BJ (cell line): ENCODE results near the gene ZNF579. TPM values are rescaled to one million over a fixed set of nuclear protein-coding genes. Genes with fewer than 3 reads are reported as not detected.

Source experiments
- CTCF ChIA-PET: fragments of 350-600 bp; formaldehyde crosslinking; extraction: SDS; loops from one replicate; lab custom pipeline; 2021; ENCODE audit warnings: antibody characterized with exemption, inconsistent platforms; lab: Yijun Ruan, JAX
- POLR2A ChIA-PET: fragments of 300-600 bp; sonication (Branson Sonifier 250); formaldehyde crosslinking; extraction: SDS; loops from one replicate; lab custom pipeline; 2021; ENCODE audit warnings: antibody characterized with exemption; lab: Charles Lee
- DNase-seq: peaks from one replicate; pipeline ENCODE4 v3.0.0-alpha.2; 2011; ENCODE audit warnings: low read depth
- H3K27me3 ChIP-seq: 2 replicates; pipeline ENCODE4 v1.6.0; 2011; ENCODE audit warnings: low read length; ENCODE audit not compliant: control insufficient read depth, insufficient read depth
- H3K36me3 ChIP-seq: 2 replicates; pipeline ENCODE4 v1.5.1; 2011; ENCODE audit warnings: low read length; ENCODE audit not compliant: control insufficient read depth, insufficient read depth
- H3K4me3 ChIP-seq: 2 replicates; pipeline ENCODE4 v1.5.1; 2011; ENCODE audit warnings: low read depth, mild to moderate bottlenecking, control low read depth, low read length
- CTCF ChIP-seq: IDR thresholded peaks from 2 replicates; pipeline ENCODE4 v1.5.1; 2011; ENCODE audit warnings: low read depth, mild to moderate bottlenecking, control low read depth, inconsistent platforms, low read length, moderate library complexity; ENCODE audit not compliant: insufficient read depth
- polyA plus RNA-seq: library from polyadenylated mRNA; depleted of rRNA; stranded (reverse); fragments of >200 nt; gene quantifications from 2 replicates; pipeline ENCODE4 v1.2.3, GENCODE V29; 2011

Gene ZNF579
- polyA plus RNA-seq, 1 experiment = 2.6 TPM

GRCh38 chr19:55605637-55606470, 25.2 kb upstream of the ZNF579 start, which contains the start of gene ZNF865:
Gene ZNF865, plus strand, starts transcription at chr19:55605647. Its CDS starts 7,972 bp downstream, at chr19:55613619.
- Histone ChIP-seq H3K4me3 (peak within 1 kb of the TSS; percentile 90), H3K27me3 (no peaks in the 10 kb centered on the region), H3K36me3 (peaks cover 6% of the 10 kb centered on the region; the same call in 1 of the 2 replicates)
- CTCF ChIA-PET = interaction anchor here (0.6 to 2.4 kb wide), 28 partner anchors 13 to 1467 kb away, joined by 3 to 40 read pairs (median 4); partner anchors contain the start of genes ZNF579 and ZNF784
- DNase-seq = no peak
- POLR2A ChIA-PET = no interaction called here
- peak; percentile 88 for TF ChIP-seq CTCF

GRCh38 chr19:55605207-55605636, 24.6 kb upstream of the ZNF579 start:
- H3K4me3 ChIP-seq = peak overlapping the region; percentile 90
- CTCF ChIA-PET = interaction anchor here (0.9 to 2.4 kb wide), 19 partner anchors 14 to 464 kb away, joined by 3 to 40 read pairs (median 8); partner anchors contain the start of gene ZNF784
- no peak for TF ChIP-seq CTCF
- H3K36me3 ChIP-seq = peaks cover 4% of the 10 kb centered on the region; the same call in 1 of the 2 replicates
- POLR2A ChIA-PET = no interaction called here
- no peaks in the 10 kb centered on the region for H3K27me3 ChIP-seq
- DNase-seq = peak; percentile 83

GRCh38 chr19:55603581-55604292, 23.1 kb upstream of the ZNF579 start:
- H3K27me3 ChIP-seq = no peaks in the 10 kb centered on the region
- CTCF ChIA-PET = interaction anchor here (1.1 to 1.4 kb wide), 2 partner anchors 87 to 99 kb away, joined by 4 to 8 read pairs; no protein-coding TSS in a partner anchor
- DNase-seq = no peak
- H3K4me3 ChIP-seq = no peak overlapping the region
- POLR2A ChIA-PET = no interaction called here
- TF ChIP-seq CTCF = no peak
- peaks cover 4% of the 10 kb centered on the region; the same call in 1 of the 2 replicates for H3K36me3 ChIP-seq

- DNase-seq = no peak
- Histone ChIP-seq H3K27me3 (no peaks in the 10 kb centered on the region), H3K36me3 (peaks cover 4% of the 10 kb centered on the region; the same call in 1 of the 2 replicates), H3K4me3 (no peak overlapping the region)
- ChIA-PET CTCF (interaction anchor here (1.4 kb wide), 1 partner anchor 86 kb away, joined by 4 read pairs; no protein-coding TSS in a partner anchor), POLR2A (no interaction called here)
- no peak for TF ChIP-seq CTCF
Observed at GRCh38 chr19:55603115-55603514, 22.5 kb upstream of the ZNF579 start.
